Measurements from ENCODE around the gene TWF2.

TWF2 gene

DNA sequence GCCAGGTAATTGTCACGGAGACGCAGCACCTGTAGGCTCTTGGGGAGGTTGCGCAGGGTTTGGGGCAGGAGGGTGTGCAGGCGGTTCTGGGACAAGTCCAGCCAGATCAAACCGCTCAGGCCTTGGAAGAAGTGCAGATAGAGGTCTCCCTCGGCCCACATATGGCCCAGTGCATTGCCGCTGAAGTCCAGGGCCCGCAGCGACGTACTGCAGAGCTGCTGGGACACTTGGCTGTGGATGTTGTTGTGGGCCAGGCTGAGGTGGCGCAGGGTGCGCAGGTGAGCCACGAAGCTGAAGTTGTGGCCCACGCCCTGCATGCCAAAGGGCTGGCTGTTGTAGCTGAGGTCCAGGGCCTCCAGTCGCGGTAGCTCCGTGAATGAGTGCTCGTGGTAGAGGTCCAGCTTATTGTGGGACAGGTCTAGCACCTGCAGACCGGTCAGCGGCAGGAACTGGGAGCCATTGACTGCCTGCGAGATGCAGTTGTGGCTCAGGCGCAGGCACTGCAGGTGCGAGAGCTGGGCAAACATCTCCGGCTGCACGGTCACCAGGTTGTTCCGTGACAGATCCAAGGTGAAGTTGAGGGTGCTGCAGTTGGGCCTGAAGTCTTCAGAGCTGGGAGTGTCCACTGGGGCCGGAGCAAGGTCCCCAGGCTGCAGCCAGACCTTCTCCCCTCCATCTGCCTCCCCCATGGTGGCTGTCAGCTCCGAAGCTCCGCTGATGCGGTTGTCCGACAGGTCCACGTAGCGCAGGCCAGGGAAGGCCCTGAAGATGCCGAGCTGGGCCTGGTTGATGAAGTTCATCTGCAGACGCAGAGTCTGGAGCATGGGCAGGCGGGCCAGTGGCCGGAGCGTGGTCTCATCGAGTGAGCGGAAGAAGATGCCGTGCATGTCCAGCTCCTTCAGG, 16.4 kb downstream of the TWF2 start:
- no peak for DNase-seq (ENCODE audit: low read depth in 2 of 2)

GRCh38 chr3:52221563-52222318, 17.2 kb downstream of the TWF2 start:
- no peak for DNase-seq (ENCODE audit: low read depth in 2 of 2)

- DNase-seq (ENCODE audit: low read depth in 2 of 2), result no peak
Observed at GRCh38 chr3:52221141-52221562, 17.8 kb downstream of the TWF2 start.

- DNase-seq (ENCODE audit: low read depth in 2 of 2), result peak; percentile 76 to 78
Observed at GRCh38 chr3:52220380-52221026, 18.5 kb downstream of the TWF2 start.

- DNase-seq (ENCODE audit: low read depth in 2 of 2), result no peak
Observed at GRCh38 chr3:52218937-52219650, 19.9 kb downstream of the TWF2 start.

GRCh38 chr3:52218454-52218853, 20.5 kb downstream of the TWF2 start:
- DNase-seq (ENCODE audit: low read depth in 2 of 2), result peak in 1 of 2 donors; percentile 21

GRCh38 chr3:52218026-52218425, 20.9 kb downstream of the TWF2 start:
- no peak for DNase-seq (ENCODE audit: low read depth in 2 of 2)

- no peak for DNase-seq (ENCODE audit: low read depth in 2 of 2)
Observed at GRCh38 chr3:52217409-52217805, 21.6 kb downstream of the TWF2 start.

- peak; percentile 17 to 40 for DNase-seq (ENCODE audit: low read depth in 2 of 2)
Observed at GRCh38 chr3:52216585-52217408, 22.2 kb downstream of the TWF2 start.

DNA sequence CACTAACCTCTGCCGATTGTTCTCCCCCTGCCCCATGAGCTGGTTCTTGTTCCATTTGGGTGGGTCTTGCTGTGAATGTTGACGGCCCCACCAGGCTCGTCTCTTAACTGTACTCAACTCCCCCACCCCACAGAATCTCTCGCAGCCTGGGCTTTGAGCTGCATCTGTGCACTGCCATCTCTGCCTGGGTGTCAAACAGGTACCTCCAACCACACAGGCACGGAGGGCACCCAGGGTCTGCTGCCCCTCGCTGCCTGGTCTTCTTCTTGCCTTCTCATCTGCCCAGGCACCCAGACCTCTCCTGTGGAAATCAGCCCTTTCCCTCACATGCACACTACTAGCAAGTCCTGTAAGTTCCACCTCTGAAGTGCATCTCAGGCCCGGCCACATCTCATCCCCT, 23.6 kb downstream of the TWF2 start:
- no peak for DNase-seq (ENCODE audit: low read depth in 2 of 2)

- no peak for DNase-seq (ENCODE audit: low read depth in 2 of 2)
Observed at GRCh38 chr3:52213901-52214300, 25.1 kb downstream of the TWF2 start.

DNA sequence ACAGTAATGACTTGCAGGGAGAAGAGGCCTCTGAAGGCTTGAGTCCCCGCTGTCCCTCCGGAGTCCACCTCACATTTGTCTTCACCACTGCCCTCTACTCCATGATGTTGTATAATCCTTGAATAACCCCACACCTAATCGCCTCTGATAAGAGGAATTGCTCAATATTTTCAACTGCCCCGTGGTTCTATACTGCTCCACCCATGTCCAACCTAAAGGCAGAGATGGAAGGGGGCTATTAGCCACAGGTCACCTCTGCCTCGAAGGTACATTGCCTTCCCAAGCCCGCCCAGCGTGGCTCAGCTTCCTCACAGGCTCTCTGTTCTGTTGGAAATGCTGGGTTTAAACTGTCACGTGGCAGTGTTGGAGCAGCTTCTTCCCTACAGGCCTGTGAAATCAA, 26.0 kb downstream of the TWF2 start:
- DNase-seq (ENCODE audit: low read depth in 2 of 2), result no peak

DNA sequence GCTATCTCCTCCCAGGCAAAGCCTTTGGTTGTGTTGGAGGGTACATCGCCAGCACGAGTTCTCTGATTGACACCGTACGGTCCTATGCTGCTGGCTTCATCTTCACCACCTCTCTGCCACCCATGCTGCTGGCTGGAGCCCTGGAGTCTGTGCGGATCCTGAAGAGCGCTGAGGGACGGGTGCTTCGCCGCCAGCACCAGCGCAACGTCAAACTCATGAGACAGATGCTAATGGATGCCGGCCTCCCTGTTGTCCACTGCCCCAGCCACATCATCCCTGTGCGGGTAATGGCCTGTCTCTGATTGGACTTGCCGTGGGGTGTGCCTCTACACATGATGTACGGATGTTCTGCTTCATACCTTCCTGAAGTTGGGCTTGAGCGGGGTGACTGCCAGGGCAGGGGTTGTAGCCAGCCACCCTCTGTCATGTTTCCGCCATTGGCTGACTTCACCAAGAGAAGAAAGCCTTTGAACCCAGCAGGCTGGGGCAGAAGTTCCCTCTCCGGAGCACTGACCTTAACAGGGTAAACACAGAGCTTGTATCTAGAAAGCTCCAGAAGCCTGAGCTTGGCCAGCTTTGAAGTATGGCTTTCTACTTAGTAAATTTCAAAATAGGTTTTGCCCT, 27.6 kb downstream of the TWF2 start:
- no peak for DNase-seq (ENCODE audit: low read depth in 2 of 2)

DNA sequence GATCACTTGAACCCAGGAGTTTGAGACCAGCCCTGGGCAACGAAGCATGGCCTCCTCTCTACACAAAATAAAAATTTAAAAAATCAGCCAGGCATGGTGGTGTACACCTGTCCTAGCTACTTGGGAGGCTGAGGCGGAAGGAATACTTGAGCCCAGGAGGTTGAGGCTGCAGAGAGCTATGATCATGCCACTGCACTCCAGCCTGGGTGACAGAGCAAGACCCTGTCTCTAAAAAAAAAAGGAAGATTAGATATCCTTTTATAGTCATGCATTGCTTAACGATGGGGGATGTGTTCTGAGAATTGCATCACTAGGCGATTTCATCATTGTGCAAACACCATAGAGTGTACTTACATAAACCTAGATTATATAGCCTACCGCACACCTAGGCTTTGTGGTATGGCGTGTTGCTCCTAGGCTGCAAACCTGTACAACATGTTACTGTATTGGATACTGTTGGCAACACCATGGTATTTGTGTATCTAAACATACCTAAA, 28.4 kb downstream of the TWF2 start:
- DNase-seq (ENCODE audit: low read depth in 2 of 2), result no peak

DNA sequence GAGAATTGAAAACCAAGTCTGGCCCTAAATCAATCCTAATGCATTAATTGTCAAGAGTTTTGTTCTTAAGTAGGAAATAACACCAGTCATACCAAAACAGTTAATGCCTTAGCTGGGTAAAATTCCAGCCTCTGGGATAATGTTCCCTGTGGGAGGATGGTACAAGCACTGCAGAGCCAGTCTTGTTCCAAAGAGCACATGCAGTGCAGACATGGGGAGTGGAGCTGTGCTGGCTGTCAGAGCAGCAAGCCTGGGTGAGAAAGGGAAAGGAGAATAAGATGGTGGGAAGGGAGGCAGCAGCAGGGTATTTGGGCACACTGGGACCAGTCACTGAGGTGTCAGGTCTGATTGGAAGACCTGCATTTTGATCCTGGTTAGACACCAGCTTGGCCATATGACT, 28.9 kb downstream of the TWF2 start:
- DNase-seq (ENCODE audit: low read depth in 2 of 2), result no peak

GRCh38 chr3:52208556-52208955, 30.4 kb downstream of the TWF2 start:
- no peak for DNase-seq (ENCODE audit: low read depth in 2 of 2)

GRCh38 chr3:52205727-52206372, 33.1 kb downstream of the TWF2 start:
- no peak for DNase-seq (ENCODE audit: low read depth in 2 of 2)

DNA sequence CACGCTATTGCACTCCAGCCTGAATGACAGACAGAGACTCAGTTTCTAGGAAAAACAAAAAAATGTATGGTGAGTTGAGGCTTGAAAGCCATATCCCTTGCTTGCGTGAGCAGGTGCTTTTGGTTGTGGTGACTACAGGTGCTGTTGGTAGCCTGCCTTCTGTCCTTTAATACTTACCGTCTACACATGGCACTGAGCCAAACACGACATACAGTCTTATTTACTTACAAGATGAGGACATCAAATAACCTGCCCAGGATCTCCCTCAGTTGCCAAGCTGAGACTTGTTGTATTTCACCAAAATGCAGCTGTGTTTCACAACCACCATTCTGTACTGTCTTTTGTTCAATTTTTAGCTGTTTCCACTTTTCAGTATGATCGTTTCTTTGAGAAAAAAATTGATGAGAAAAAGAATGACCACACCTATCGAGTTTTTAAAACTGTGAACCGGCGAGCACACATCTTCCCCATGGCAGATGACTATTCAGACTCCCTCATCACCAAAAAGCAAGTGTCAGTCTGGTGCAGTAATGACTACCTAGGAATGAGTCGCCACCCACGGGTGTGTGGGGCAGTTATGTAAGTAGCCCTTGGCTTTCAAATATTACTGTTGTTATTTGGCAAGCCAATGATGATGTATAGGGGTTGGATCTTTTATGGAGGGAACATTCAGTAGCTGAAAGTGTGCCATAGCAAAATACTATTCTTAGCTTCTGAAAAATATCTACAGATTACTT, 34.5 kb downstream of the TWF2 start:
- peak in 1 of 2 donors; percentile 45 for DNase-seq (ENCODE audit: low read depth in 2 of 2)

GRCh38 chr3:52203701-52204100, 35.3 kb downstream of the TWF2 start:
- DNase-seq (ENCODE audit: low read depth in 2 of 2), result no peak
